ENCODE results near the gene CENPH. TPM values are rescaled to one million over a fixed set of nuclear protein-coding genes. Genes with fewer than 3 reads are reported as not detected.

The CENPH gene
- total and polyA plus RNA-seq, 2 of the 8 experiments (the other 6 are each of a cell fraction or from before 2014, with no cell fraction given) = 69.0 to 82.8 TPM

DNA sequence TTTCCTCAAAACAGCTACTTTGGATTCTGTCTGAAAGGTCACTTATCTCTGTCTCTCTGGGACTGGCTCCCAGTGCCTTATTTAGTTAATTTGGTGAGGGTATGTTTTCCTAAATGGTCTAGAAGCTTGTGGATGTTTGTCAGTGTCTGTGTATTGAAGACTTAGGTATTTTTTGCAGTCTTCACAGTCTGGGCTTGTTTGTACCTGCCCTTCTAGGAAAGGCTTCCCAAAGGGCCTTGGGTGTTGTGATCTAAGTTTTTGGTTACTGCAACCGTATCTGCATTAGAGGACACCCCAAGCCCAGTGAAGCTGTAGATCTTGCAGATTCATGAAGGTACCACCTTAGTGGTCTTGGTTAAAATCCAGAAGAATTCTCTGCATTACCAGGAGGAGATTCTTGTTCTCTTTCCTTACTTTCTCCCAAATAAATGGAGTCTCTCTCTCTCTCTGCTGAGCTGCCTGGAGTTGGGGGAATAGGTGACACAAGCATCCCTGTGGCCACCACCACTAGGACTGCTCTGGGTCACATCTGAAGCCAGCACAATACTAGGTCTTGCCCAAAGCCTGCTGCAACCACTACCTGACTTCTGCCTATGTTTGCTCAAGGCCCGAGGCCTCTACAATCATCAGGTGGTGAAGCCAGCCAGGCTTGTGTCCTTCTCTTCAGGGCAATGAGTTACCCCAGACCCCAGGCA is 40.3 kb upstream of the CENPH start:
- Histone ChIP-seq H4K5ac (ENCODE audit: insufficient read length, low read depth, low read length) (no peak overlapping the region), H2BK12ac (ENCODE audit: low read depth, low read length) (no peak overlapping the region), H3K27ac (ENCODE audit: low read depth, low read length) (no peak overlapping the region), H2BK15ac (ENCODE audit: low read length) (no peak overlapping the region), H2BK20ac (ENCODE audit: low read length) (no peak overlapping the region), H4K91ac (replicated peaks; ENCODE audit: insufficient read length, low read length) (no peak overlapping the region), H3K79me2 (ENCODE audit: control insufficient read depth in 1 of 2, insufficient read depth in 2 of 2, low read length in 2 of 2) (no peaks in the 10 kb centered on the region), H3K27me3 (replicated peaks in 1 of 4; ENCODE audit: control insufficient read depth in 3 of 4, extremely low read depth in 1 of 4, insufficient read depth in 3 of 4, low read length in 3 of 4) (no peaks in the 10 kb centered on the region), H4K20me1 (replicated peaks in 1 of 2; ENCODE audit: control insufficient read depth in 1 of 2, insufficient read depth in 2 of 2, low read length in 2 of 2) (no peaks in the 10 kb centered on the region), H3K4me3 (ENCODE audit: extremely low read depth in 1 of 4, insufficient read depth in 2 of 4, low read depth in 3 of 4, low read length in 4 of 4) (no peak overlapping the region), H2BK120ac (replicated peaks; ENCODE audit: low read depth, low read length) (no peak overlapping the region), H2AK5ac (ENCODE audit: low read depth, low read length) (no peak overlapping the region), H3K9me3 (ENCODE audit: insufficient read depth in 2 of 2, low read depth in 1 of 2, low read length in 1 of 2) (no peaks in the 10 kb centered on the region), H3K9ac (replicated peaks in 1 of 4; ENCODE audit: extremely low read depth in 1 of 4, low read depth in 3 of 4, low read length in 3 of 4) (no peak overlapping the region), H3K56ac (replicated peaks; ENCODE audit: insufficient read length, low read depth, low read length) (no peak overlapping the region), H3K36me3 (ENCODE audit: control insufficient read depth in 2 of 4, insufficient read depth in 4 of 4, low read length in 3 of 4) (no peaks in the 10 kb centered on the region), H3K14ac (ENCODE audit: insufficient read length) (no peak overlapping the region), H3K79me1 (ENCODE audit: low read depth, low read length) (no peaks in the 10 kb centered on the region; the same call in 1 of the 2 replicates), H3K4ac (replicated peaks; ENCODE audit: insufficient read length, low read depth, low read length) (no peak overlapping the region), H2AFZ (ENCODE audit: low read length) (no peak overlapping the region), H3K23me2 (ENCODE audit: low read depth, low read length) (no peaks in the 10 kb centered on the region), H4K8ac (ENCODE audit: extremely low read depth, insufficient read depth, low read length) (no peak overlapping the region), H3K23ac (ENCODE audit: insufficient read length) (no peak overlapping the region), H3K4me2 (ENCODE audit: insufficient read depth in 1 of 2, low read depth in 2 of 2, low read length in 2 of 2) (no peak overlapping the region), H2BK5ac (ENCODE audit: low read depth, low read length) (no peak overlapping the region), H3K18ac (ENCODE audit: extremely low read depth, low read length) (no peak overlapping the region), H3K4me1 (replicated peaks in 1 of 4; ENCODE audit: control insufficient read depth in 3 of 4, insufficient read depth in 4 of 4, low read length in 3 of 4) (no peaks in the 10 kb centered on the region)
- no peak for FAIRE-seq
- WGBS, 2 experiments (ENCODE audit: extremely low coverage in 1 of 2, insufficient coverage in 1 of 2, insufficient read length in 1 of 2, insufficient replicate concordance in 2 of 2, low coverage in 1 of 2, low lambda C conversion rate in 2 of 2, missing lambda C conversion rate in 1 of 2) = 82% methylated on average over 2 of the region's 2 CpGs; no CpG with 5 or more reads in 1 of the 2 experiments
- POLR2A ChIA-PET (ENCODE audit: partially characterized antibody) = interaction anchor here (1.1 to 1.5 kb wide), 2 partner anchors 9 to 20 kb away, joined by 3 read pairs; no protein-coding TSS in a partner anchor
- DNase-seq (ENCODE audit: low read depth in 1 of 2, low spot score in 2 of 2) = no peak
- CTCF ChIA-PET (ENCODE audit: partially characterized antibody) = no interaction called here
- TF ChIP-seq KDM4A (IDR thresholded peaks at IDR 0.05; ENCODE audit: low read depth, low read length, severe bottlenecking) (no peak), CBX8 (IDR thresholded peaks at IDR 0.05; ENCODE audit: borderline replicate concordance, low read depth, low read length) (no peak), CHD2 (IDR thresholded peaks at IDR 0.05; ENCODE audit: low read length) (no peak), TAF1 (IDR thresholded peaks at IDR 0.05; ENCODE audit: low read depth, low read length) (no peak), RBBP5 (IDR thresholded peaks at IDR 0.05; ENCODE audit: borderline replicate concordance, low read depth, low read length) (no peak), CHD1 (IDR thresholded peaks at IDR 0.05; ENCODE audit: low read depth, low read length) (no peak), TCF12 (IDR thresholded peaks at IDR 0.05; ENCODE audit: low read depth, low read length) (no peak)

Data from H1 (cell line).